Pancreas (tissue), 10 donors: ENCODE data around the gene SEC22A. TPM values are rescaled to one million over a fixed set of nuclear protein-coding genes. Genes with fewer than 3 reads are reported as not detected.
A peak's percentile ranks its signal among the peaks of the same experiment; 100 is the strongest.

Experiments
- ATAC-seq, 4 donors: fragments of 200-7000 bp; cut with Tn5 transposase; one replicate each; pipeline versions ENCODE4 v1.8.0 to v1.9.1; 2020; ENCODE audit warnings: mild to moderate bottlenecking in 4 of 4, moderate library complexity in 4 of 4
- DNase-seq, 6 donors: peaks; one replicate each; pipeline ENCODE4 v3.0.0-alpha.2; 2020
- FAIRE-seq: peaks from 2 replicates; lab custom pipeline; 2012; peaks lifted over from hg19 to GRCh38; lab: Jason Lieb, UNC
- H3K27ac ChIP-seq, 4 donors: fragments of 200-600 bp; sonication (generic); 1 replicate in 3 of 4; 2 replicates in 1 of 4; pipeline versions ENCODE4 v1.5.0 to v1.8.0; 2020
- H3K27me3 ChIP-seq, 4 donors: fragments of 200-600 bp; one replicate each; pipeline ENCODE4 v1.8.0; 2021
- H3K36me3 ChIP-seq, 3 donors: fragments of 200-600 bp; sonication (generic) in 1 of 3; one replicate each; pipeline versions ENCODE4 v1.5.0 to v1.8.0; 2020 to 2021
- H3K4me1 ChIP-seq, 3 donors: fragments of 200-600 bp; one replicate each; pipeline ENCODE4 v1.8.0; 2021
- H3K4me3 ChIP-seq, 4 donors: fragments of 200-600 bp; sonication (generic) in 2 of 4; one replicate each; pipeline versions ENCODE4 v1.5.0 to v1.8.0; 2020 to 2021
- H3K9me3 ChIP-seq, 4 donors: fragments of 200-600 bp; one replicate each; pipeline ENCODE4 v1.8.0; 2021
- WGBS, 2 donors: extraction: QIAGEN DNeasy Blood & Tissue Kit; methylation state at CpG; one replicate each; pipeline ENCODE4 v1.1.7; 2013; 5-methylcytosine and 5-hydroxymethylcytosine counted together
- intact Hi-C, 3 donors: fragments of 100-400 bp; cut with DNase I; formaldehyde crosslinking; loops; one replicate each; pipeline versions ENCODE4 v1.11.1 to v1.14.2; 2022
- polyA plus RNA-seq, 2 donors: library from polyadenylated mRNA; stranded (reverse); fragments of 200-250 nt; gene quantifications; one replicate each; pipeline ENCODE4 v1.2.3, GENCODE V29; 2013
- total RNA-seq, 6 donors: library from RNA; stranded (reverse); fragmentation: NEBNext Ultra II Directional in 4 of 6; extraction: Animal tissue kit (Norgen Biotek cat#: 25700) in 4 of 6; gene quantifications; one replicate each; pipeline versions ENCODE4 v1.2.1 to v1.2.4, GENCODE V29; 2021 to 2023
- TF ChIP-seq, protein P1 (sequence below), 4 donors: fragments of 200-600 bp; sonication (generic) in 3 of 4; IDR thresholded peaks; one replicate each; pipeline versions ENCODE4 v1.5.0 to v1.8.0; 2021; ENCODE audit warnings: antibody characterized with exemption in 4 of 4
- donor health status: healthy with polysubstance abuse.
- donor health status: DM: no; HTN: no; CAD: no; lungs with moderate emphysema.
- donor health status: DM: no; HTN: no; CAD: no.
- donor health status: control.
- donor health status: control.
- donor health status: Bipolar disorder and iron deficiency.
- donor health status: DM: yes; HTN: yes; CAD: no.
- donor health status: DM: no; HTN: no; CAD: no.
- donor health status: DM: no; HTN: no; CAD: no.
- donor health status: DM: yes; HTN: yes; CAD: no.

The SEC22A gene
- total and polyA plus RNA-seq, 8 donors, result 3.3 to 12.5 (median 7.2) TPM

GRCh38 chr3:123300056-123300455 lies 98.3 kb downstream of the SEC22A start:
- intact Hi-C loops, result no loop called here
- Histone ChIP-seq H3K4me3 (no peak overlapping the region), H3K27me3 (no peaks in the 10 kb centered on the region), H3K27ac (no peak overlapping the region), H3K36me3 (no peaks in the 10 kb centered on the region), H3K9me3 (no peaks in the 10 kb centered on the region), H3K4me1 (no peaks in the 10 kb centered on the region)
- DNase-seq (peak in 2 of 6 donors; percentile 42 to 53), ATAC-seq (no peak), FAIRE-seq (no peak)
- TF ChIP-seq, protein P1, sequence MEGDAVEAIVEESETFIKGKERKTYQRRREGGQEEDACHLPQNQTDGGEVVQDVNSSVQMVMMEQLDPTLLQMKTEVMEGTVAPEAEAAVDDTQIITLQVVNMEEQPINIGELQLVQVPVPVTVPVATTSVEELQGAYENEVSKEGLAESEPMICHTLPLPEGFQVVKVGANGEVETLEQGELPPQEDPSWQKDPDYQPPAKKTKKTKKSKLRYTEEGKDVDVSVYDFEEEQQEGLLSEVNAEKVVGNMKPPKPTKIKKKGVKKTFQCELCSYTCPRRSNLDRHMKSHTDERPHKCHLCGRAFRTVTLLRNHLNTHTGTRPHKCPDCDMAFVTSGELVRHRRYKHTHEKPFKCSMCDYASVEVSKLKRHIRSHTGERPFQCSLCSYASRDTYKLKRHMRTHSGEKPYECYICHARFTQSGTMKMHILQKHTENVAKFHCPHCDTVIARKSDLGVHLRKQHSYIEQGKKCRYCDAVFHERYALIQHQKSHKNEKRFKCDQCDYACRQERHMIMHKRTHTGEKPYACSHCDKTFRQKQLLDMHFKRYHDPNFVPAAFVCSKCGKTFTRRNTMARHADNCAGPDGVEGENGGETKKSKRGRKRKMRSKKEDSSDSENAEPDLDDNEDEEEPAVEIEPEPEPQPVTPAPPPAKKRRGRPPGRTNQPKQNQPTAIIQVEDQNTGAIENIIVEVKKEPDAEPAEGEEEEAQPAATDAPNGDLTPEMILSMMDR (IDR thresholded peaks at IDR 0.05), result no peak
- WGBS, 2 donors, result 90 to 95% methylated on average over 16 of the region's 16 CpGs

DNA sequence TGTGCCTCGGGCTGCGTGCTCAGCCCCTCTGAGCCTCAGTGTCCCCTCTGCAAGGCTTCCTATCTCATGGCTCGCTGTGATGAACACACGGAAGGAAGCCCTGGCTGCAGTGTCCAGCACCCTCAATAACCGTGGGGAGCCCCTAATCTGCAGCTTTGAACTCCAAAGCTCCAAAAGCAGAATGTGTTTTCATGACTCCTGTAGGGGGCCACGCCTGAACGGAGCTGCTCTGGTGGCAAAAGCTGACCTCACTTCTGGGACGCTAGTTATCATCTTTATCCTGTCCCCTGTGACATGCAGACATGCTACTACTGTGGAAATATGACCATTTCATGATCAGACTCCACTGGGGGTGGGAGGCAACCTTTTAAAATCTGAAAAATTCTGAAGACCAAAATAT lies 98.8 kb downstream of the SEC22A start:
- Histone ChIP-seq H3K4me1 (no peaks in the 10 kb centered on the region), H3K4me3 (no peak overlapping the region), H3K27ac (no peak overlapping the region), H3K9me3 (no peaks in the 10 kb centered on the region), H3K27me3 (no peaks in the 10 kb centered on the region), H3K36me3 (no peaks in the 10 kb centered on the region)
- peak in 1 of 6 donors; percentile 20 for DNase-seq
- intact Hi-C loops, result no loop called here
- 77 to 87% methylated on average over 8 of the region's 8 CpGs for WGBS, 2 donors
- no peak for FAIRE-seq
- no peak for ATAC-seq
- TF ChIP-seq, protein P1 (IDR thresholded peaks at IDR 0.05), result no peak

DNA sequence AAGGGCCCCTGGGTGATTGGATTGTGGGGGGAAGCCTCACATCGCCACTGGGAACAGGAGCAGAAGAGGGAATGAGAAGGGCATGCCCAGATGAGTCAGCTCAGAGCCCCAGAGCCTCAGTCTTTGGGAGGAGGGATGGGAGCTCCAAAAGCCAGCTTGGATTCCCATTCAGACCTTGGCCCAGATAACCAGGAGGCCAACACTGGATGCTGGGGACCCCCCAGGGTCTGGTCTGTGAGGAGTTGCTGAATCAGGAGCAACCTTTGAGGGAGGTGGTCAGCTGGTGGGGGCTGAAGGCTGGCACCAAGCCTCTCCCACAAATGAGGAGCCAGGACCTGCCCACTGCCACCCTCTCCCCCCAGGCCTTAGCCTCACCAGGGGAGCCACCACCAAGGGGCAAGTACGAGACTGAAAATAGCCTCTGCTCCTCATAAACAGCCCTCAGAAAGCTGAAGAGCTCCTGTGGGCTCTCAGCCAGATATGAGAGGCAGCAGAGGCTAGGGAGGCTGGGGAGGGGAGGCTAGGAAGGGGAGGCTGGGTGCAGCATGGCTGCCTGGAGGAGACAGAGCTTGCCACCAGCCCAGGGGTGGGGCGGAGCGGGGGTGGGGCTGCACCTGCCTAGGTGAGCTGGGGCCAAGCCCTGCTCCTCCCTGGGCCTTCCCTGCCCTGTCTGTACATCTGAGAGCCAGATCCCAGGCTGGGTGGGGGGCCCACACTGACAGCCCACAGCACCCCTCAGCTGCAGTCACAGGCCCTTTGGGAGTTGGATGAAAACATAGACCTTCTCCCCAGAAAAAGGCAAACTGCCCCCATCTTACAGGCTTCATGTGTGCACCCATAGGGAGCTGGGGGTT lies 99.8 kb downstream of the SEC22A start:
- H3K27me3 ChIP-seq, result no peaks in the 10 kb centered on the region
- no peaks in the 10 kb centered on the region for H3K36me3 ChIP-seq
- WGBS, 2 donors, result 35 to 73% methylated on average over 2 to 4 of the region's 4 CpGs
- ATAC-seq (no peak), FAIRE-seq (no peak), DNase-seq (peak in 2 of 6 donors; percentile 46 to 47)
- intact Hi-C loops, result no loop called here
- H3K9me3 ChIP-seq, result no peaks in the 10 kb centered on the region
- TF ChIP-seq, protein P1 (IDR thresholded peaks at IDR 0.05), result no peak
- H3K27ac ChIP-seq, result no peak overlapping the region
- no peaks in the 10 kb centered on the region for H3K4me1 ChIP-seq
- H3K4me3 ChIP-seq, result no peak overlapping the region

- ATAC-seq, result no peak
- 78 to 82% methylated on average over 14 of the region's 14 CpGs for WGBS, 2 donors
Measured at GRCh38 chr3:123302961-123303360, 101.2 kb downstream of the SEC22A start.

More at GRCh38 chr3:123302961-123303360, 101.2 kb downstream of the SEC22A start:
- FAIRE-seq, result no peak
- no peaks in the 10 kb centered on the region for H3K27me3 ChIP-seq
- no peak overlapping the region for H3K27ac ChIP-seq
- H3K4me3 ChIP-seq, result no peak overlapping the region
- H3K9me3 ChIP-seq, result no peaks in the 10 kb centered on the region
- intact Hi-C loops, result no loop called here
- TF ChIP-seq, protein P1 (IDR thresholded peaks at IDR 0.05), result no peak
- no peaks in the 10 kb centered on the region for H3K4me1 ChIP-seq
- no peaks in the 10 kb centered on the region for H3K36me3 ChIP-seq
- peak in 2 of 6 donors; percentile 42 to 46 for DNase-seq
